Natural killer cell (primary cell): Measurements from ENCODE around the gene SGSM1. TPM values are rescaled to one million over a fixed set of nuclear protein-coding genes. Genes with fewer than 3 reads are reported as not detected.

Experiments
- ATAC-seq, 3 donors: fragments of 150-1000 bp in 2 of 3; fragments of 200-7000 bp in 1 of 3; cut with Tn5 transposase; 1 replicate in 1 of 3; 2 replicates in 2 of 3; pipeline ENCODE4 v1.10.0; 2021; ENCODE audit warnings: mild to moderate bottlenecking in 2 of 3, moderate library complexity in 2 of 3
- DNase-seq, 2 donors: peaks; one replicate each; pipeline versions ENCODE4 v3.0.0 to v3.0.0-alpha.2; 2013 to 2021; ENCODE audit warnings: mixed read lengths in 1 of 2
- H3K27ac ChIP-seq: one replicate; pipeline ENCODE4 v1.5.1; 2013; ENCODE audit warnings: mild to moderate bottlenecking, low read length
- H3K27me3 ChIP-seq: one replicate; pipeline ENCODE4 v1.6.1; 2013; ENCODE audit warnings: low read length; ENCODE audit not compliant: control insufficient read depth, insufficient read depth
- H3K36me3 ChIP-seq: one replicate; pipeline ENCODE4 v1.6.1; 2013; ENCODE audit warnings: low read length; ENCODE audit not compliant: control insufficient read depth, insufficient read depth
- H3K4me1 ChIP-seq: one replicate; pipeline ENCODE4 v1.6.1; 2013; ENCODE audit warnings: low read length; ENCODE audit not compliant: control insufficient read depth, insufficient read depth
- H3K4me3 ChIP-seq: one replicate; pipeline ENCODE4 v1.5.1; 2013; ENCODE audit warnings: low read length
- H3K9me3 ChIP-seq: one replicate; pipeline ENCODE4 v1.6.1; 2013; ENCODE audit warnings: low read length; ENCODE audit not compliant: control insufficient read depth, insufficient read depth
- H3K27ac Mint-ChIP-seq, 2 donors: one replicate each; pipeline ENCODE4 v1.8.0; 2022; ENCODE audit warnings: mild to moderate bottlenecking in 2 of 2, mixed read lengths in 2 of 2, moderate library complexity in 1 of 2
- H3K27me3 Mint-ChIP-seq, 2 donors: one replicate each; pipeline ENCODE4 v1.8.0; 2022; ENCODE audit warnings: low read depth in 2 of 2, mixed read lengths in 2 of 2
- H3K36me3 Mint-ChIP-seq: one replicate; pipeline ENCODE4 v1.8.0; 2022; ENCODE audit warnings: mixed read lengths
- H3K4me1 Mint-ChIP-seq, 2 donors: one replicate each; pipeline ENCODE4 v1.8.0; 2022; ENCODE audit warnings: mixed read lengths in 2 of 2
- H3K4me3 Mint-ChIP-seq: one replicate; pipeline ENCODE4 v1.8.0; 2022; ENCODE audit warnings: mild to moderate bottlenecking, moderate library complexity, mixed read lengths
- H3K9me3 Mint-ChIP-seq, 2 donors: one replicate each; pipeline ENCODE4 v1.8.0; 2022; ENCODE audit warnings: mixed read lengths in 2 of 2
- CTCF ChIP-seq: fragments of 200-600 bp; IDR thresholded peaks from one replicate; pipeline ENCODE4 v1.8.0; 2022; ENCODE audit warnings: antibody characterized with exemption
- WGBS: methylation state at CpG from one replicate; pipeline ENCODE4 v1.1.7; 2013; ENCODE audit warnings: missing lambda C conversion rate; ENCODE audit not compliant: insufficient coverage; 5-methylcytosine and 5-hydroxymethylcytosine counted together
- intact Hi-C: fragments of 100-400 bp; cut with micrococcal nuclease; formaldehyde crosslinking; loops from one replicate; pipeline ENCODE4 v1.14.2; 2022
- total RNA-seq, 4 donors: library from RNA; stranded (reverse); fragments of 120-200 nt in 1 of 4; gene quantifications; one replicate each; pipeline versions ENCODE4 v1.2.3 to v1.2.4, GENCODE V29; 2013 to 2022

SGSM1 gene
- total RNA-seq, 3 donors from 2014 or later (not counting 1 experiment from before 2014, with no cell fraction given): 13.9 to 15.4 (median 13.9) TPM

DNA sequence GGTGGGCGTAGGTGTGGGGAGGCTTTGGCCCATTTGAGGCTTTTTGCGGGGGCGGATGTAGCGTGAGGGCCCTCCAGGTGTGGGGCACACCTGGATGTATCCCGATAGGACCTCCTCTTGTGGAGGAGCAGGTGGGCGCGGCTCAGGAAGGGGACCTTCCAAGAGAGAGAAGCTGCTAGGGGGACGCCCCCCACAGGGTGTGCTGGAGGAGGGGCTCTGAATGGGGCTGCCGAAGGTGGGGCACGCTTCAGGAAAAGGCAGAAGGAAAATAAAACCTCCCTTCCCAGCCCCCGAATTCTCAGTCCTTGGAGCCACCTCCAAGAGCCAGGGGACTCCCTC is 621 bp downstream of the SGSM1 start:
- Histone ChIP-seq H3K4me3 (peak overlapping the region; percentile 75), H3K27ac (peak overlapping the region; percentile 52)
- 58% methylated on average over 10 of the region's 11 CpGs for WGBS

GRCh38 chr22:24807284-24807950 is 1.4 kb downstream of the SGSM1 start:
- DNase-seq (peak in 1 of 2 donors; percentile 31), ATAC-seq (no peak)
- no peaks in the 10 kb centered on the region for H3K9me3 ChIP-seq
- H3K4me3 Mint-ChIP-seq: peak overlapping the region; percentile 48
- H3K27ac ChIP-seq: no peak overlapping the region
- H3K9me3 Mint-ChIP-seq: no peaks in the 10 kb centered on the region
- H3K27me3 ChIP-seq: no peaks in the 10 kb centered on the region
- no peaks in the 10 kb centered on the region for H3K27me3 Mint-ChIP-seq
- WGBS: 90% methylated on average over 10 of the region's 11 CpGs
- peaks cover 12 to 30% of the 10 kb centered on the region in 2 donors for H3K4me1 Mint-ChIP-seq
- peak overlapping the region in 1 of 2 donors; percentile 40 for H3K27ac Mint-ChIP-seq
- no peaks in the 10 kb centered on the region for H3K36me3 ChIP-seq
- no peak for TF ChIP-seq CTCF
- H3K4me3 ChIP-seq: no peak overlapping the region
- H3K36me3 Mint-ChIP-seq: no peaks in the 10 kb centered on the region
- intact Hi-C loops: loop anchor here (2.0 kb wide), 1 partner anchor 37 kb away; no protein-coding TSS in a partner anchor
- peaks cover 16% of the 10 kb centered on the region for H3K4me1 ChIP-seq

More for the DNA sequence above, 621 bp downstream of the SGSM1 start:
- Mint-ChIP-seq H3K4me3 (peak overlapping the region; percentile 72), H3K27ac (peak overlapping the region in 1 of 2 donors; percentile 40), H3K4me1 (peaks cover 12 to 30% of the 10 kb centered on the region in 2 donors), H3K9me3 (no peaks in the 10 kb centered on the region), H3K27me3 (no peaks in the 10 kb centered on the region), H3K36me3 (no peaks in the 10 kb centered on the region)
- no peaks in the 10 kb centered on the region for H3K9me3 ChIP-seq
- no peak for ATAC-seq
- peaks cover 16% of the 10 kb centered on the region for H3K4me1 ChIP-seq
- no peak for DNase-seq
- no peak for TF ChIP-seq CTCF
- no peaks in the 10 kb centered on the region for H3K27me3 ChIP-seq
- intact Hi-C loops: loop anchor here (2.0 kb wide), 1 partner anchor 38 kb away; no protein-coding TSS in a partner anchor
- H3K36me3 ChIP-seq: no peaks in the 10 kb centered on the region

- Histone ChIP-seq H3K4me3 (no peak overlapping the region), H3K27ac (no peak overlapping the region), H3K27me3 (no peaks in the 10 kb centered on the region), H3K4me1 (peaks cover 16% of the 10 kb centered on the region), H3K9me3 (peaks cover 2% of the 10 kb centered on the region), H3K36me3 (no peaks in the 10 kb centered on the region)
- ATAC-seq (no peak), DNase-seq (no peak)
- H3K27me3 Mint-ChIP-seq: no peaks in the 10 kb centered on the region
- no peaks in the 10 kb centered on the region for H3K36me3 Mint-ChIP-seq
- peak overlapping the region in 1 of 2 donors; percentile 8 for H3K27ac Mint-ChIP-seq
- H3K4me3 Mint-ChIP-seq: peak overlapping the region; percentile 41
- intact Hi-C loops: no loop called here
- H3K9me3 Mint-ChIP-seq: no peaks in the 10 kb centered on the region
- WGBS: 83% methylated on average over 2 of the region's 2 CpGs
- no peak for TF ChIP-seq CTCF
- H3K4me1 Mint-ChIP-seq: peaks cover 19 to 28% of the 10 kb centered on the region in 2 donors
Observed at GRCh38 chr22:24809331-24809730, 3.3 kb downstream of the SGSM1 start.
